Central memory CD8-positive, alpha-beta T cell (primary cell): Measurements from ENCODE around the gene TTC28.
"Not testable (repeated sequence)": the region's sequence is repeated elsewhere in the genome, so short reads cannot be mapped to it uniquely, and the experiment has no call there.

Experiments used
- ATAC-seq: fragments of 150-1000 bp; cut with Tn5 transposase; replicated peaks from 2 replicates; pipeline ENCODE4 v1.10.0; 2022; ENCODE audit warnings: mild to moderate bottlenecking, moderate FRiP score, moderate number of reproducible peaks; ENCODE audit not compliant: poor library complexity, severe bottlenecking; ENCODE audit errors: extremely low read depth
- DNase-seq, 2 donors: peaks; one replicate each; pipeline ENCODE4 v3.0.0; 2021; ENCODE audit warnings: low spot score in 2 of 2
- H3K27ac Mint-ChIP-seq: one replicate; pipeline ENCODE4 v1.8.0; 2022; ENCODE audit warnings: low read depth, mild to moderate bottlenecking, moderate library complexity, mixed read lengths
- H3K27me3 Mint-ChIP-seq: one replicate; pipeline ENCODE4 v1.8.0; 2022; ENCODE audit warnings: mixed read lengths
- H3K36me3 Mint-ChIP-seq: one replicate; pipeline ENCODE4 v1.8.0; 2022; ENCODE audit warnings: mild to moderate bottlenecking, moderate library complexity, mixed read lengths; ENCODE audit not compliant: insufficient read depth
- H3K4me1 Mint-ChIP-seq: one replicate; pipeline ENCODE4 v1.8.0; 2022; ENCODE audit warnings: mixed read lengths
- H3K4me3 Mint-ChIP-seq: one replicate; pipeline ENCODE4 v1.8.0; 2022; ENCODE audit warnings: mild to moderate bottlenecking, moderate library complexity, mixed read lengths
- H3K9me3 Mint-ChIP-seq: one replicate; pipeline ENCODE4 v1.8.0; 2022; ENCODE audit warnings: mixed read lengths

Gene TTC28

GRCh38 chr22:28077166-28077565 is 602.5 kb downstream of the TTC28 start:
- H3K9me3 Mint-ChIP-seq = no peaks in the 10 kb centered on the region
- H3K27me3 Mint-ChIP-seq = peaks cover 32% of the 10 kb centered on the region
- ATAC-seq (no peak), DNase-seq (no peak)
- H3K4me3 Mint-ChIP-seq = no peak overlapping the region
- peaks cover 2% of the 10 kb centered on the region for H3K36me3 Mint-ChIP-seq
- no peak overlapping the region for H3K27ac Mint-ChIP-seq
- H3K4me1 Mint-ChIP-seq = no peaks in the 10 kb centered on the region

DNA sequence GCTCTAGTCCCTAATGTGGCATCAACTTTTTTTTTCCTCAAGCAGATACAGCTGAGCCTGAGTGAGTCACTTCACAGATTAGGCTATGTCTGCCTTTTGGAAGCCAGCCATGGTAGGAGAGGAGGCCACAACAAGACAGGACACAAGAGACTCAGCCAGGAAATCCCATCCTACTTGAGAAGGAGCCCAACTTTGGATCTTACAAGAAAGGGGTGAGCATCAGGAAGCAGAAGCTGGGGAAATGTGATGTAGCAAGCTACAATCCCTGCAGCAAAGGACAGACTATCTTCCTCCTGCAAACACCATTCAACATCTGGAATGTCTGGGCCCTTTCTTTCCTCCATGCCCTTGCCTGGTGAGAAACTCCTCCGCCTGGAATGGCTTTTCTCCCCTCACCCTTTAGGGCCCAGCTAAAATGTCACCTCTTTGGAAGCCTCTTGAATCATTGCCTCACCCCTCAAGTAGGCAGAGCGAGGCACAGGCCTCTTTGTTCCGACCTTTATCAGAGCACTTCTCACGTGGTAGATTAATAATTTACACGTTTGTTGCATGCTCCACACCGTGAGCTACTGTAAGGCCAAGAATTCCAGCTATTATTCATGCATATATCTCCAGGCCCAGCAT is 604.2 kb downstream of the TTC28 start:
- no peak overlapping the region for H3K4me3 Mint-ChIP-seq
- ATAC-seq (no peak), DNase-seq (no peak)
- H3K27me3 Mint-ChIP-seq = peaks cover 28% of the 10 kb centered on the region
- H3K27ac Mint-ChIP-seq = no peak overlapping the region
- peaks cover under 1% of the 10 kb centered on the region for H3K36me3 Mint-ChIP-seq
- no peaks in the 10 kb centered on the region for H3K4me1 Mint-ChIP-seq
- H3K9me3 Mint-ChIP-seq = no peaks in the 10 kb centered on the region

DNA sequence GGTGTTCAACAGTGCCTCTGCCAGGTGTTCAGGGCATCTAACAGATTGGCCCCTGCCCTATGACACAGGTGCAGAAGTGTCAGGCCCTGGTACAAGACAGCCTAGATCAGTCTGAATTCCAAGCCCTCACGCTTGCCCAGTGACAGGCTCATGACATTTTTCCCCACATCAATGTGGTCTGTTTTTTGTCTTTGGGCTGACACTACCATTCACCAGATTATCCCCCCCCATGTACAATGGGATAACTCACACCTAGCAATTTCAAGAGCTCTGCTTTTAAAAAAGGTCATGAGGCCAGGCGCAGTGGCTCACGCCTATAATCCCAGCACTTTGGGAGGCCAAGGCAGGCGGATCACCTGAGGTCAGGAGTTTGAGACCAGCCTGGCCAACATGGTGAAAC is 605.1 kb downstream of the TTC28 start:
- H3K4me3 Mint-ChIP-seq = no peak overlapping the region
- no peak overlapping the region for H3K27ac Mint-ChIP-seq
- H3K4me1 Mint-ChIP-seq = no peaks in the 10 kb centered on the region
- H3K36me3 Mint-ChIP-seq = no peaks in the 10 kb centered on the region
- peaks cover 35% of the 10 kb centered on the region for H3K27me3 Mint-ChIP-seq
- ATAC-seq (no peak), DNase-seq (no peak)
- H3K9me3 Mint-ChIP-seq = no peaks in the 10 kb centered on the region

DNA sequence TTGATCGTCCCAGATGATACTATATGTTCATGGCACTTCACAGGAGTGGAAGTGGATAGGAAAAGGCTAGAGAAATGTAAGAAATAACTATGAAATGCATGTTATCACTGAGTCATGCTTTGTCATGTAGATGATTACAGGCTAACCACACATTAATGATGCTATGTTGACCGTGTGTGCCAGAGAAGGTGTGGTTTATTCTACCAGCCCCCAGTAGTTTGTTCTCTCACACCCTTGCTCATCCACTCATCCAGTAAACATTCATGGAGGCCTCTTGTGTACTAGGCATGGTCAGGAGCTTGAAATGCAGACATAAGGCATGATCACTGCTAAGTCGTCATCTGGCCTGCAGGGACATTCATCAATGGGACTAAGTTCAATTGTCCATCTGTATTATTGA is 607.6 kb downstream of the TTC28 start:
- no peaks in the 10 kb centered on the region for H3K36me3 Mint-ChIP-seq
- ATAC-seq = no peak
- no peak for DNase-seq

GRCh38 chr22:28068826-28069225 is 610.8 kb downstream of the TTC28 start:
- Mint-ChIP-seq H3K36me3 (no peaks in the 10 kb centered on the region), H3K27ac (no peak overlapping the region), H3K4me3 (no peak overlapping the region), H3K4me1 (no peaks in the 10 kb centered on the region), H3K27me3 (peaks cover 58% of the 10 kb centered on the region), H3K9me3 (no peaks in the 10 kb centered on the region)
- DNase-seq (no peak), ATAC-seq (no peak)

More for the DNA sequence above, 607.6 kb downstream of the TTC28 start:
- Mint-ChIP-seq H3K27ac (no peak overlapping the region), H3K27me3 (peaks cover 29% of the 10 kb centered on the region), H3K4me1 (no peaks in the 10 kb centered on the region), H3K4me3 (no peak overlapping the region), H3K9me3 (no peaks in the 10 kb centered on the region)

- H3K4me1 Mint-ChIP-seq = no peaks in the 10 kb centered on the region
- no peak overlapping the region for H3K27ac Mint-ChIP-seq
- H3K36me3 Mint-ChIP-seq = no peaks in the 10 kb centered on the region
- H3K4me3 Mint-ChIP-seq = no peak overlapping the region
- peaks cover 69% of the 10 kb centered on the region for H3K27me3 Mint-ChIP-seq
- no peak for DNase-seq
- ATAC-seq = no peak
- H3K9me3 Mint-ChIP-seq = peaks cover 4% of the 10 kb centered on the region
Observed at GRCh38 chr22:28064920-28065319, 614.7 kb downstream of the TTC28 start.

GRCh38 chr22:28063656-28064055 is 616.0 kb downstream of the TTC28 start:
- Mint-ChIP-seq H3K4me3 (no peak overlapping the region), H3K27ac (no peak overlapping the region), H3K36me3 (no peaks in the 10 kb centered on the region), H3K27me3 (peaks cover 67% of the 10 kb centered on the region), H3K9me3 (peaks cover 4% of the 10 kb centered on the region), H3K4me1 (no peaks in the 10 kb centered on the region)
- ATAC-seq (no peak), DNase-seq (no peak)

- H3K9me3 Mint-ChIP-seq, H3K36me3 Mint-ChIP-seq, H3K4me3 Mint-ChIP-seq, DNase-seq, ATAC-seq, H3K27ac Mint-ChIP-seq, H3K4me1 Mint-ChIP-seq: not testable (repeated sequence)
- peaks cover 52% of the 10 kb centered on the region for H3K27me3 Mint-ChIP-seq
Observed at GRCh38 chr22:28060594-28060993, 619.0 kb downstream of the TTC28 start.

DNA sequence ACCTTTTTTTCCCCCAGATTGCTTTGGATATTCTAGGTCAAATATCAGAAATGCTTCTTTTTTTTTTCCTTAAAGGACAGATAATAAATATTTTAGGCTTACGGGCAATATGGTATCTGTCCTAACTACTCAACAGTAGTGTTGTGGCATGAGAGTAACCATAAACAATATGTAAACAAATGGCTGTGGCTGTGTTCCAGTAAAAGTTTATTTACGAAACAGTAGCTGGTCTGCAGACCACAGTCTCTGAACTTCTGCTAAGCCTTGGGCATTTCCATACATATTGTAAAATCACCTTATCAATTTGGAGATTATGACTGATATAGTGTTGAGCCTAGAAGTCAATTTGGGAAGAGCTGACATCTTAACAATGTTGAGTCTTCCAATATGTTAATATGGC is 621.6 kb downstream of the TTC28 start:
- Mint-ChIP-seq H3K9me3 (peaks cover 4% of the 10 kb centered on the region), H3K36me3 (peaks cover 2% of the 10 kb centered on the region), H3K4me1 (no peaks in the 10 kb centered on the region), H3K4me3 (no peak overlapping the region), H3K27me3 (peaks cover 27% of the 10 kb centered on the region), H3K27ac (no peak overlapping the region)
- ATAC-seq (no peak), DNase-seq (no peak)

GRCh38 chr22:28054819-28055208 is 624.8 kb downstream of the TTC28 start:
- ATAC-seq (no peak), DNase-seq (no peak)
- H3K36me3 Mint-ChIP-seq = peaks cover 2% of the 10 kb centered on the region

DNA sequence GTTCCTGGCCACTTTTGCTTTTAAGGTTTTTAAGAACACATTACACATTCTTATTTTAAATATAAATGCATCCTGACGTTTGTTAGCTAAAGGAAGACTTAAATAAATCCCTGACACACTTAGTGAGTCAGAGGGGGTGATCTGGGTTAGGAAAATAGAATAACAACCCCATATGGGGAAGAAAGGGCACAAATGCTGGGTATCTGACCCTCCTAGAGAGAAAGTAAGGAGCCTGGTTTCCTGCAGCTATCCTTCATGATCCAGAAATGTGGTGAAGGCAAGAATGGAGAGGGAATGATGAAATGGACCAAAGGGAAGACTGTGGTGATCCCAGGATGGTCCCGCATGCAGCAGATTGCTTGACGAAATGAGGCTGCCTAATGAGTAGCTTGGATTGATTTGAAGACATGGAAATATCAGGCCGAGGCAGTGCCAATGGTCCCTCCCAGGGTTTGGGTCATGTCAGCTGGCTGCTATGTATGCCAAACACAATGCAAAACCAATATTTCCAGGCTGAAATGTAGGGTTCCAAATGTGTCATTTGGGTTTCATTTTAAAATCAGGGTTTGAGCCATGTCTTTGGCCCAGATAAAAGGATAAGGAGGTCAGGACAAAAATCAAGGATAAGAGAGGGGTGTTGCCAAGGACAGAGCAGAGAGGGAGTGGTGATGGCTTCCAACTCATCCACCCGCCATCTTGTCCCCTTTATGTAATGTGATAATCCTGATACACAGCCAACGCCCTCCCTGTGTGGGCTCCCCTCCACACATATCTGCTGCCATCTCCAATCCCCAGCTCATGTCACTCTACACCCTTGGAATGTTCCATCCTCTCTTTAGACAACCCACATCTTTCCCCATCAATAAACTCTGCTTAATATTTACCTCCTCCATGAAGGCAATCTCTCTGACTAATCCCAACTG is 625.5 kb downstream of the TTC28 start:
- Mint-ChIP-seq H3K27me3 (no peaks in the 10 kb centered on the region), H3K36me3 (peaks cover 2% of the 10 kb centered on the region), H3K27ac (no peak overlapping the region), H3K9me3 (no peaks in the 10 kb centered on the region), H3K4me1 (no peaks in the 10 kb centered on the region), H3K4me3 (no peak overlapping the region)
- DNase-seq (no peak), ATAC-seq (no peak)

More at GRCh38 chr22:28054819-28055208, 624.8 kb downstream of the TTC28 start:
- no peak overlapping the region for H3K27ac Mint-ChIP-seq
- H3K4me3 Mint-ChIP-seq = no peak overlapping the region
- H3K9me3 Mint-ChIP-seq = no peaks in the 10 kb centered on the region
- no peaks in the 10 kb centered on the region for H3K4me1 Mint-ChIP-seq
- no peaks in the 10 kb centered on the region for H3K27me3 Mint-ChIP-seq

DNA sequence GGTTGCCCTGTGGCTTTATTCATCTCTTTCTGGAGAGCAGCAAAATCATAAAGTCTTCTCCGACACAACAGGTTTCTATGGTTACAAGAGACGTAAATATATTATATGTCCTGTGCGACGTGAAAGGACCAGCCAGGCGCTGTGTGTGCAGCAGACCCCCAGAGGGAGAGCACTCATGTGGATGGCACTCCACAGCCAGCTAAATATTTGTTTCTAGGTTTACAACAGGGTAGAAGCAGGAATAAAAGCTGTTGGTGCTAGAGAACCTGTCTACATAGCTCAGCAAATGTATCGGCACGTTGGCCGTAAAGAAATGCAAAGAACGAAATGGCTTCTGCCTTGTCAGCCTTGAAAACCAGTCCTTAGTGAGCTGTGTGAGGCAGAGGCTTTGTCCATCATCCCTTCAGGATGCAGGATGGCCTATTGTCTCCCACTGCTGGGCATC is 626.8 kb downstream of the TTC28 start:
- H3K27ac Mint-ChIP-seq = no peak overlapping the region
- DNase-seq (no peak), ATAC-seq (no peak)
- no peaks in the 10 kb centered on the region for H3K4me1 Mint-ChIP-seq
- no peak overlapping the region for H3K4me3 Mint-ChIP-seq
- H3K27me3 Mint-ChIP-seq = no peaks in the 10 kb centered on the region
- peaks cover 2% of the 10 kb centered on the region for H3K36me3 Mint-ChIP-seq
- H3K9me3 Mint-ChIP-seq = no peaks in the 10 kb centered on the region

DNA sequence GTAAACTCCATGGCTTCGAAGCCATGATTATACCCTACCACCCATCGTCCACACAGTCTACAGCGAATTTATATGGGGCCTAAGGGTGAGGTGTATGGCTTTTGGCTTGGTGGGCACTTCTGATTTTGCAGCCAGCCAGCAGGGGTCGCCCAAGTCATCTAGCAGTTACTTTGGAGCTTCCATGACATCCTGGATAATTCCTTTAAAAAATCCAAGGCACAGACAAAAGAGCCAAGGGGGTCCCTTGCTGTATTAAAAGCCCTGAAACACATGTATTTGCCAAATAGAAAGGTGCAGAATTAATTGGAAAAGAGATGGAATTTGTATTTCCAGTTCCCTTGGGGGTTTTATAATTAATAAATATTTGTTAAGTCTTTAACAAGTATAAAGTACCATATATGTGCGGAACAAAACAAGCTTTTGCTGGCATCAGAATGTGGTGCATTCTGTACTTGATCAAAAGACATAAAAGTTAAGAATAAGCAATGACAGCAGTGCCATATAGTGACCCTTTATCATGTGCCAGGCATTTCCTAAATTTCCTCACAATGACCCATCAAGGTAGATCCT is 627.8 kb downstream of the TTC28 start:
- ATAC-seq = no peak
- DNase-seq = no peak
- Mint-ChIP-seq H3K27me3 (no peaks in the 10 kb centered on the region), H3K36me3 (peaks cover 2% of the 10 kb centered on the region), H3K4me3 (no peak overlapping the region), H3K27ac (no peak overlapping the region), H3K9me3 (no peaks in the 10 kb centered on the region), H3K4me1 (no peaks in the 10 kb centered on the region)
